Lower lobe of right lung (tissue), 1 donor: ENCODE measurements around the gene TEX47. TPM values are rescaled to one million over a fixed set of nuclear protein-coding genes. Genes with fewer than 3 reads are reported as not detected.

Source experiments
- total RNA-seq: library from RNA; stranded (reverse); fragmentation: NEBNext Ultra II Directional; extraction: Animal tissue kit (Norgen Biotek cat#: 25700); gene quantifications from one replicate; pipeline ENCODE4 v1.2.1, GENCODE V29; 2021
- donor health status: DM: no; HTN: yes; CAD: no; lungs with severe emphysema.

The TEX47 gene
- total RNA-seq, 1 donor from 2014 or later = not detected

Other genes starting within 250 kb of the TEX47 start
- gene ZNF804B, start 36.0 kb downstream of the TEX47 start, total RNA-seq = not detected